Measurements from ENCODE around the gene SLC4A3.

SLC4A3 gene

DNA sequence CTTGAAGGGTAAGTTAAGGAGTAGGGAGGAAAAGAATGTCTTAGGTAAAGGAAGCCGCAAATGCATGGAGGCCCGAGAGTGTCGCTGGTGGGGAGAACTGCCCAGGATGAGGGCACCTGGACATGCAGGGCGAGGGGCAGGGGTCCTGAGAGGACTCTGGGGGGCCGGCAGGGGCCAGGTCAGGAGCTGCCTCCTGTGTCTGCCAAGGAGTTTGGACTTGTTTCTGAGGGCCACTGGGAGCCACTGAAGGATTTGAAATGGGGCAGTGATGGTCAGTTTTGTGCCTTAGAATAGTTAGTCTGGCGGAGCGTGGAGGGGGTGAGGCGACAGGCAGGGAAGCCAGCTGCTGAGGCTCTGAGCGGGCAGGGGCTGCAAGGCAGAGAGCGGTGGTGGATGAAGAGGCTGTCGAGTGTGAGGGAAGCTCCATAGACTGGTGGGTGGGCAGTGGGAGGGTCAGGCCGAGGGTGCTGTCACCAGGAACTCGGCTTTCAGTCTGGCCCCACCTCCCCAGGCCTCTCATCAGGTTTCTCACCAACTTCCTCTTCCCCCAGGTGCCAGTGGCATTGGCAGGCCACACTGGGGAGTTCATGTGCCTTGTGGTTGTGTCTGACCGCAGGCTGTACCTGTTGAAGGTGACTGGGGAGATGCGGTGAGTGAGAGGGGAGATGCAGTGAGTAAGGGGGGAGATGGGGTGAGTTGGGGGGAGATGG, 14.7 kb upstream of the SLC4A3 start:
- H3K36me3 ChIP-seq (ENCODE audit: control insufficient read depth in 2 of 2, insufficient read depth in 2 of 2, low read length in 2 of 2): peaks cover 30 to 57% of the 10 kb centered on the region in 2 donors

GRCh38 chr2:219613461-219614070, 13.9 kb upstream of the SLC4A3 start:
- no peak overlapping the region for H3K27ac ChIP-seq (ENCODE audit: low read depth in 2 of 2, low read length in 2 of 2)
- no peak overlapping the region for H3K9ac ChIP-seq (ENCODE audit: low read depth in 1 of 2, low read length in 2 of 2)
- no peak overlapping the region for H3K4me3 ChIP-seq (ENCODE audit: low read length in 2 of 2)
- H3K9me3 ChIP-seq (ENCODE audit: control insufficient read depth in 2 of 2, low read length in 2 of 2): no peaks in the 10 kb centered on the region
- no peaks in the 10 kb centered on the region for H3K4me1 ChIP-seq (ENCODE audit: control insufficient read depth in 2 of 2, insufficient read depth in 2 of 2, low read length in 2 of 2)
- no peaks in the 10 kb centered on the region for H3K27me3 ChIP-seq (ENCODE audit: control insufficient read depth in 2 of 2, insufficient read depth in 2 of 2, low read length in 2 of 2)
- H3K36me3 ChIP-seq (ENCODE audit: control insufficient read depth in 2 of 2, insufficient read depth in 2 of 2, low read length in 2 of 2): peaks cover 28 to 52% of the 10 kb centered on the region in 2 donors

More for the DNA sequence above, 14.7 kb upstream of the SLC4A3 start:
- no peaks in the 10 kb centered on the region for H3K4me1 ChIP-seq (ENCODE audit: control insufficient read depth in 2 of 2, insufficient read depth in 2 of 2, low read length in 2 of 2)
- no peak overlapping the region for H3K9ac ChIP-seq (ENCODE audit: low read depth in 1 of 2, low read length in 2 of 2)
- no peaks in the 10 kb centered on the region for H3K27me3 ChIP-seq (ENCODE audit: control insufficient read depth in 2 of 2, insufficient read depth in 2 of 2, low read length in 2 of 2)
- H3K27ac ChIP-seq (ENCODE audit: low read depth in 2 of 2, low read length in 2 of 2): no peak overlapping the region
- H3K9me3 ChIP-seq (ENCODE audit: control insufficient read depth in 2 of 2, low read length in 2 of 2): no peaks in the 10 kb centered on the region
- H3K4me3 ChIP-seq (ENCODE audit: low read length in 2 of 2): no peak overlapping the region

DNA sequence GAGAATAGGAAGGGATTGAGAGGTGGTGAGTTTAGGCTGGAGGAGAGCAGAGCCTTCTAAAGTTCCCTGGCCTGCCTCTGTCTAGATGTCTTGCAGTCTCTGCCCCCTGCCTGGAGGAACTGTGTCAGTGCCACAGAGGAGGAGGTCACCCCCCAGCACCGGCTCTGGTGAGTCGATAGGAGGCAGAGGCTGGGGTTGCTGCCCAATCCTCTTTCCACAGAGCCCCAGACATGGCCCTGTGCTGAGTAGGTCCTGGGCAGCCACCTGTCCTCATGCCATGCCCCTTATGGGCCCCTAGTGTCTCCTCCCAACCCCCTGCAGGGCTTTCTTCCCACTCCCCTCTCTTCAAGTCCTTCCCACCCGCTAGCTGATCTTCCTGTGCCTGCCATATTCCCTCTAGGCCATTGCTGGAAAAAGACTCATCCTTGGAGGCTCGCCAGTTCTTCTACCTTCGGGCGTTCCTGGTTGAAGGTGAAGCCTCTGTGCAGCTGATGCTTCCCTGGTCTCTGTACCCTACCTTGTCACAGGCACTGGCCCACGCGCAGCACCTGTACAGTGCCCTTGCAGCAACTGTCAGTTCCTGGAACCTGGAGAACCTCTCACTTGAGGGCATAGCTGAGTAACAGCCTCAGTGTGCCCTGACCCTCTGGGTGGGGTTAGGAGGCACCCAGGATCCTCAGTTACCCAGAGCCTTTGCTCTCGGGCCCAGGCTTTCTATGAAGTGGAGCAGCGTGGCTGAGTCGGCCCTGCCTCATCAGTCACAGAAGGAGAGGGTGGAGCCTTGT, 13.2 kb upstream of the SLC4A3 start:
- Histone ChIP-seq H3K36me3 (ENCODE audit: control insufficient read depth in 2 of 2, insufficient read depth in 2 of 2, low read length in 2 of 2) (peaks cover 25 to 46% of the 10 kb centered on the region in 2 donors), H3K9me3 (ENCODE audit: control insufficient read depth in 2 of 2, low read length in 2 of 2) (no peaks in the 10 kb centered on the region)

DNA sequence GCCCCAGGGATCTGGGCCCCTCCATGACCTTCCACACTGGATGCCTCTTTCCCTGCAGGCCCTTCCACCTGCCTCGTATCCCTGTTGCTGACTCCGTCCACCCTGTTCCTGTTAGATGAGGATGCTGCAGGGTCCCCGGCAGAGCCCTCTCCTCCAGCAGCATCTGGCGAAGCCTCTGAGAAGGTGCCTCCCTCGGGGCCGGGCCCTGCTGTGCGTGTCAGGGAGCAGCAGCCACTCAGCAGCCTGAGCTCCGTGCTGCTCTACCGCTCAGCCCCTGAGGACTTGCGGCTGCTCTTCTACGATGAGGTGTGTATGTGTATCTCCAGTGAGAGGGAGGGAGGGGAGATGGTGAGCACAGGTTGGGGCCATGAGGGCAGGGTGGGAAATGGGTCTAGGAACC, 12.4 kb upstream of the SLC4A3 start:
- H3K27me3 ChIP-seq (ENCODE audit: control insufficient read depth in 2 of 2, insufficient read depth in 2 of 2, low read length in 2 of 2): no peaks in the 10 kb centered on the region
- H3K9ac ChIP-seq (ENCODE audit: low read depth in 1 of 2, low read length in 2 of 2): no peak overlapping the region
- H3K9me3 ChIP-seq (ENCODE audit: control insufficient read depth in 2 of 2, low read length in 2 of 2): no peaks in the 10 kb centered on the region
- no peak overlapping the region for H3K4me3 ChIP-seq (ENCODE audit: low read length in 2 of 2)
- H3K27ac ChIP-seq (ENCODE audit: low read depth in 2 of 2, low read length in 2 of 2): no peak overlapping the region
- H3K4me1 ChIP-seq (ENCODE audit: control insufficient read depth in 2 of 2, insufficient read depth in 2 of 2, low read length in 2 of 2): no peaks in the 10 kb centered on the region
- H3K36me3 ChIP-seq (ENCODE audit: control insufficient read depth in 2 of 2, insufficient read depth in 2 of 2, low read length in 2 of 2): peaks cover 20 to 42% of the 10 kb centered on the region in 2 donors

More for the DNA sequence above, 13.2 kb upstream of the SLC4A3 start:
- Histone ChIP-seq H3K9ac (ENCODE audit: low read depth in 1 of 2, low read length in 2 of 2) (no peak overlapping the region), H3K27ac (ENCODE audit: low read depth in 2 of 2, low read length in 2 of 2) (no peak overlapping the region), H3K27me3 (ENCODE audit: control insufficient read depth in 2 of 2, insufficient read depth in 2 of 2, low read length in 2 of 2) (no peaks in the 10 kb centered on the region), H3K4me3 (ENCODE audit: low read length in 2 of 2) (no peak overlapping the region), H3K4me1 (ENCODE audit: control insufficient read depth in 2 of 2, insufficient read depth in 2 of 2, low read length in 2 of 2) (no peaks in the 10 kb centered on the region)

DNA sequence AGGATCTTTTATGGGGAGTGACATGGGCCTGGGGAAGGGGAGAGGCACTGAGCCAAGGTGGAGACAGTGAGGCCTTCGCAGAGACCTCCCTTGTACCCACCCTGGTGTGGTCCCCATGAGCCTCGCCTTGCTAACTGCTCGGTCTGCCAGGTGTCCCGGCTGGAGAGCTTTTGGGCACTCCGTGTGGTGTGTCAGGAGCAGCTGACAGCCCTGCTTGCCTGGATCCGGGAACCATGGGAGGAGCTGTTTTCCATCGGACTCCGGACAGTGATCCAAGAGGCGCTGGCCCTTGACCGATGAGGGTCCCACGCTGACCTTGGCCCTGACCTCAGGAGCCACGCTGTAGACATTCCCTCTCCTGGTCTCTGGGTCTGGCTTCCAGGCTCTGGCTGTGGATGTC, 11.5 kb upstream of the SLC4A3 start:
- Histone ChIP-seq H3K9me3 (ENCODE audit: control insufficient read depth in 2 of 2, low read length in 2 of 2) (no peaks in the 10 kb centered on the region), H3K4me3 (ENCODE audit: low read length in 2 of 2) (no peak overlapping the region), H3K9ac (ENCODE audit: low read depth in 1 of 2, low read length in 2 of 2) (no peak overlapping the region), H3K27me3 (ENCODE audit: control insufficient read depth in 2 of 2, insufficient read depth in 2 of 2, low read length in 2 of 2) (no peaks in the 10 kb centered on the region), H3K4me1 (ENCODE audit: control insufficient read depth in 2 of 2, insufficient read depth in 2 of 2, low read length in 2 of 2) (no peaks in the 10 kb centered on the region), H3K36me3 (ENCODE audit: control insufficient read depth in 2 of 2, insufficient read depth in 2 of 2, low read length in 2 of 2) (peaks cover 20 to 39% of the 10 kb centered on the region in 2 donors), H3K27ac (ENCODE audit: low read depth in 2 of 2, low read length in 2 of 2) (no peak overlapping the region)

DNA sequence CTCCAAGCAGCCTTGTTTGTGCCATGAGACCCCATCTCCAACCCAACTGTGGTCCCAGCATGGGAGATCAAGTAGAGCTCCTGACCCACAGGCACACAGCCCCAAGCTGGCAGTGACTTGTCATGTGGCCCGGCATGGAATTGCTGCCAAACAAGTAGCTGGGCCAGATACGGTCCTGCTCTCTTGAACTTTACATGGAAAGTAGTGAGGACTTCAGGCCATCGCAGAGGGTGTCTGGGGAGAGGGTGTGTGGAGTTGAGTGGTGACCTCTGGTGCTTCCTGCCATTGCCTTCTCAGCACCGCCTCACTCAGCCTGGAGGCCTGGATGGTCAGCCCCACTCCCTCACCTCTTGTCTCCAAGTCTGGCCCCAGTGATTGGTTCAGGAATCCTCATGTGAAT, 10.9 kb upstream of the SLC4A3 start:
- Histone ChIP-seq H3K9me3 (ENCODE audit: control insufficient read depth in 2 of 2, low read length in 2 of 2) (no peaks in the 10 kb centered on the region), H3K4me3 (ENCODE audit: low read length in 2 of 2) (no peak overlapping the region), H3K4me1 (ENCODE audit: control insufficient read depth in 2 of 2, insufficient read depth in 2 of 2, low read length in 2 of 2) (no peaks in the 10 kb centered on the region), H3K27ac (ENCODE audit: low read depth in 2 of 2, low read length in 2 of 2) (no peak overlapping the region), H3K27me3 (ENCODE audit: control insufficient read depth in 2 of 2, insufficient read depth in 2 of 2, low read length in 2 of 2) (no peaks in the 10 kb centered on the region), H3K9ac (ENCODE audit: low read depth in 1 of 2, low read length in 2 of 2) (no peak overlapping the region), H3K36me3 (ENCODE audit: control insufficient read depth in 2 of 2, insufficient read depth in 2 of 2, low read length in 2 of 2) (peaks cover 20 to 36% of the 10 kb centered on the region in 2 donors)

- no peak overlapping the region for H3K4me3 ChIP-seq (ENCODE audit: low read length in 2 of 2)
- no peak overlapping the region for H3K27ac ChIP-seq (ENCODE audit: low read depth in 2 of 2, low read length in 2 of 2)
- peaks cover 14 to 25% of the 10 kb centered on the region in 2 donors for H3K36me3 ChIP-seq (ENCODE audit: control insufficient read depth in 2 of 2, insufficient read depth in 2 of 2, low read length in 2 of 2)
- no peak overlapping the region for H3K9ac ChIP-seq (ENCODE audit: low read depth in 1 of 2, low read length in 2 of 2)
- no peaks in the 10 kb centered on the region for H3K9me3 ChIP-seq (ENCODE audit: control insufficient read depth in 2 of 2, low read length in 2 of 2)
- no peaks in the 10 kb centered on the region for H3K4me1 ChIP-seq (ENCODE audit: control insufficient read depth in 2 of 2, insufficient read depth in 2 of 2, low read length in 2 of 2)
- H3K27me3 ChIP-seq (ENCODE audit: control insufficient read depth in 2 of 2, insufficient read depth in 2 of 2, low read length in 2 of 2): no peaks in the 10 kb centered on the region
These were observed 8.7 kb upstream of the SLC4A3 start for GRCh38 chr2:219618733-219619122.

- no peak overlapping the region for H3K4me3 ChIP-seq (ENCODE audit: low read length in 2 of 2)
- no peak overlapping the region for H3K27ac ChIP-seq (ENCODE audit: low read depth in 2 of 2, low read length in 2 of 2)
- H3K9me3 ChIP-seq (ENCODE audit: control insufficient read depth in 2 of 2, low read length in 2 of 2): no peaks in the 10 kb centered on the region
- H3K9ac ChIP-seq (ENCODE audit: low read depth in 1 of 2, low read length in 2 of 2): no peak overlapping the region
- no peaks in the 10 kb centered on the region for H3K4me1 ChIP-seq (ENCODE audit: control insufficient read depth in 2 of 2, insufficient read depth in 2 of 2, low read length in 2 of 2)
- no peaks in the 10 kb centered on the region for H3K27me3 ChIP-seq (ENCODE audit: control insufficient read depth in 2 of 2, insufficient read depth in 2 of 2, low read length in 2 of 2)
- H3K36me3 ChIP-seq (ENCODE audit: control insufficient read depth in 2 of 2, insufficient read depth in 2 of 2, low read length in 2 of 2): peaks cover 11 to 22% of the 10 kb centered on the region in 2 donors
These were observed 8.2 kb upstream of the SLC4A3 start for GRCh38 chr2:219619235-219619634.

DNA sequence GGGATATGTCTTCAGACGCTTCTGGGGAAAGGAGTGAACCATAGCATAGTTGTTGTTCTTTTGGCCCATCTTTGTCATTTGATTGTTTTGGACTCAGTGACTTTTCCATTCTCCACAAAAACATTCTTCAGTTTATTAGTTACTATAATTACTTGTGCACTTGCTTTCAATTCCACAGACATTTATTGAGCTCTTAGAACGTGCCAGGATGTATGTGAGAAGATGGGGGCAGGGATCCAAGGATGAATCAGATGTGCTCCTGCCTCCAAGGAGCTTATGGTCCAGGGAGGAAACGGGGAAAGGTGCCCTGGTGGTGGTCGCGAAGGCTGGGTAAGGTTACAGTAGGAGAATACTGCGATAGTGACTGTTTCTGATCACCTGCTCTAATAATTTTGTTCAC, 6.9 kb upstream of the SLC4A3 start:
- H3K36me3 ChIP-seq (ENCODE audit: control insufficient read depth in 2 of 2, insufficient read depth in 2 of 2, low read length in 2 of 2): peaks cover 5 to 9% of the 10 kb centered on the region in 2 donors
- H3K4me3 ChIP-seq (ENCODE audit: low read length in 2 of 2): no peak overlapping the region
- no peaks in the 10 kb centered on the region for H3K9me3 ChIP-seq (ENCODE audit: control insufficient read depth in 2 of 2, low read length in 2 of 2)
- H3K27ac ChIP-seq (ENCODE audit: low read depth in 2 of 2, low read length in 2 of 2): no peak overlapping the region
- H3K9ac ChIP-seq (ENCODE audit: low read depth in 1 of 2, low read length in 2 of 2): no peak overlapping the region
- no peaks in the 10 kb centered on the region for H3K27me3 ChIP-seq (ENCODE audit: control insufficient read depth in 2 of 2, insufficient read depth in 2 of 2, low read length in 2 of 2)
- H3K4me1 ChIP-seq (ENCODE audit: control insufficient read depth in 2 of 2, insufficient read depth in 2 of 2, low read length in 2 of 2): no peaks in the 10 kb centered on the region

GRCh38 chr2:219621935-219622334, 5.5 kb upstream of the SLC4A3 start:
- H3K4me1 ChIP-seq (ENCODE audit: control insufficient read depth in 2 of 2, insufficient read depth in 2 of 2, low read length in 2 of 2): no peaks in the 10 kb centered on the region
- H3K27me3 ChIP-seq (ENCODE audit: control insufficient read depth in 2 of 2, insufficient read depth in 2 of 2, low read length in 2 of 2): peaks cover 5 to 6% of the 10 kb centered on the region in 2 donors

More at GRCh38 chr2:219621935-219622334, 5.5 kb upstream of the SLC4A3 start:
- no peaks in the 10 kb centered on the region for H3K36me3 ChIP-seq (ENCODE audit: control insufficient read depth in 2 of 2, insufficient read depth in 2 of 2, low read length in 2 of 2)
- H3K9ac ChIP-seq (ENCODE audit: low read depth in 1 of 2, low read length in 2 of 2): no peak overlapping the region
- no peak overlapping the region for H3K4me3 ChIP-seq (ENCODE audit: low read length in 2 of 2)
- no peaks in the 10 kb centered on the region for H3K9me3 ChIP-seq (ENCODE audit: control insufficient read depth in 2 of 2, low read length in 2 of 2)
- no peak overlapping the region for H3K27ac ChIP-seq (ENCODE audit: low read depth in 2 of 2, low read length in 2 of 2)

All from mucosa of rectum (tissue), 2 donors.